Esophagus muscularis mucosa (tissue), 4 donors: Measurements from ENCODE around the gene THBS3. TPM values are rescaled to one million over a fixed set of nuclear protein-coding genes. Genes with fewer than 3 reads are reported as not detected.
A peak's percentile ranks its signal among the peaks of the same experiment; 100 is the strongest.
"Not testable (repeated sequence)": the region's sequence is repeated elsewhere in the genome, so short reads cannot be mapped to it uniquely, and the experiment has no call there.

Experiments used
- DNase-seq: peaks from one replicate; pipeline ENCODE4 v3.0.0-alpha.2; 2017; ENCODE audit errors: extremely low spot score
- H3K27ac ChIP-seq, 4 donors: fragments of 200-600 bp; sonication (generic); replicated peaks in 1 of 4; 1 replicate in 3 of 4; 2 replicates in 1 of 4; pipeline ENCODE4 v1.5.1; 2016 to 2019; ENCODE audit warnings: mild to moderate bottlenecking in 1 of 4
- H3K27me3 ChIP-seq, 4 donors: fragments of 200-600 bp; sonication (generic); one replicate each; pipeline versions ENCODE4 v1.5.1 to v1.6.0; 2016 to 2019
- H3K36me3 ChIP-seq, 4 donors: fragments of 200-600 bp; sonication (generic); one replicate each; pipeline ENCODE4 v1.5.1; 2016 to 2019
- H3K4me1 ChIP-seq, 4 donors: fragments of 200-600 bp; sonication (generic); one replicate each; pipeline ENCODE4 v1.5.1; 2016 to 2019
- H3K4me3 ChIP-seq, 4 donors: fragments of 200-600 bp; sonication (generic); 1 replicate in 2 of 4; 2 replicates in 2 of 4; pipeline ENCODE4 v1.5.1; 2016 to 2019; ENCODE audit warnings: mild to moderate bottlenecking in 4 of 4, moderate library complexity in 1 of 4
- H3K9me3 ChIP-seq, 4 donors: fragments of 200-600 bp; sonication (generic); 1 replicate in 3 of 4; 2 replicates in 1 of 4; pipeline ENCODE4 v1.5.1; 2016 to 2019
- EP300 ChIP-seq: sonication (generic); formaldehyde crosslinking; IDR thresholded peaks from one replicate; pipeline ENCODE4 v1.6.1; 2017; ENCODE audit warnings: antibody characterized with exemption
- POLR2A ChIP-seq: fragments of 450-650 bp; IDR thresholded peaks from one replicate; pipeline ENCODE4 v1.6.1; 2017; ENCODE audit warnings: antibody characterized with exemption, moderate library complexity, mild to moderate bottlenecking, low read depth
- POLR2AphosphoS5 ChIP-seq, 2 donors: sonication (generic); formaldehyde crosslinking; IDR thresholded peaks; one replicate each; pipeline ENCODE4 v1.6.1; 2017; ENCODE audit warnings: antibody characterized with exemption in 2 of 2
- WGBS: methylation state at CpG from one replicate; pipeline ENCODE4 v1.1.5; 2018; 5-methylcytosine and 5-hydroxymethylcytosine counted together
- intact Hi-C: fragments of 100-400 bp; cut with DNase I; formaldehyde crosslinking; loops from one replicate; pipeline ENCODE4 v1.15.1; 2023
- total RNA-seq, 4 donors: library from RNA; depleted of rRNA; stranded (reverse); fragments of >200 nt; gene quantifications; one replicate each; pipeline versions ENCODE4 v1.1.0 to v1.2.1, GENCODE V29; 2016
- TF ChIP-seq, protein P1 (sequence below), 3 experiments: fragments of 200-600 bp in 2 of 3; fragments of 450-650 bp in 1 of 3; sonication (generic) in 2 of 3; IDR thresholded peaks; one replicate each; pipeline ENCODE4 v1.5.1; 2017 to 2019; ENCODE audit warnings: antibody characterized with exemption in 3 of 3, mild to moderate bottlenecking in 2 of 3, moderate library complexity in 1 of 3

Gene THBS3
- total RNA-seq, 4 donors from 2014 or later, result 16.2 to 37.4 (median 23.4) TPM

DNA sequence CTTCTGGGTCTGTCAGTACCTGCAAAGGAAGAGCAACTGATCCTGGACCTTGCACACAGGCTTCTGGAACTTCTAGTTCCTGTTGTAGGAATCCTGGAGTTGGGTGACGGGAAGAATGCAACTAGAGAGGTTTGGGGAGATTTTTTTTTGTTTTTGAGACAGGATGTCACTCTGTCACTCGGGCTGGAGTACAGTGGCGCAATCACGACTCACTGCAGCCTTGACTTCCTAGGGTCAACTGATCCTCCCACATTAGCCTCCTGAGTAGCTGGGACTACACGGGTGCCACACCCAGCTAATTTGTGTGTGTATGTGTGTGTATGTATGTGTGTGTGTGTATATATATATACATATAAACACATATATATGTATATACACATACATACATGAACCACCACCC lies 28.8 kb upstream of the THBS3 start:
- 71% methylated on average over 5 of the region's 5 CpGs for WGBS
- no peak for DNase-seq
- peaks cover 7 to 34% (median 32%) of the 10 kb centered on the region in 4 donors for H3K4me1 ChIP-seq
- no peaks in the 10 kb centered on the region for H3K9me3 ChIP-seq
- H3K36me3 ChIP-seq, result peaks cover 11 to 44% (median 30%) of the 10 kb centered on the region in 4 donors
- TF ChIP-seq, protein P1, sequence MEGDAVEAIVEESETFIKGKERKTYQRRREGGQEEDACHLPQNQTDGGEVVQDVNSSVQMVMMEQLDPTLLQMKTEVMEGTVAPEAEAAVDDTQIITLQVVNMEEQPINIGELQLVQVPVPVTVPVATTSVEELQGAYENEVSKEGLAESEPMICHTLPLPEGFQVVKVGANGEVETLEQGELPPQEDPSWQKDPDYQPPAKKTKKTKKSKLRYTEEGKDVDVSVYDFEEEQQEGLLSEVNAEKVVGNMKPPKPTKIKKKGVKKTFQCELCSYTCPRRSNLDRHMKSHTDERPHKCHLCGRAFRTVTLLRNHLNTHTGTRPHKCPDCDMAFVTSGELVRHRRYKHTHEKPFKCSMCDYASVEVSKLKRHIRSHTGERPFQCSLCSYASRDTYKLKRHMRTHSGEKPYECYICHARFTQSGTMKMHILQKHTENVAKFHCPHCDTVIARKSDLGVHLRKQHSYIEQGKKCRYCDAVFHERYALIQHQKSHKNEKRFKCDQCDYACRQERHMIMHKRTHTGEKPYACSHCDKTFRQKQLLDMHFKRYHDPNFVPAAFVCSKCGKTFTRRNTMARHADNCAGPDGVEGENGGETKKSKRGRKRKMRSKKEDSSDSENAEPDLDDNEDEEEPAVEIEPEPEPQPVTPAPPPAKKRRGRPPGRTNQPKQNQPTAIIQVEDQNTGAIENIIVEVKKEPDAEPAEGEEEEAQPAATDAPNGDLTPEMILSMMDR (IDR thresholded peaks at IDR 0.05), result no peak
- TF ChIP-seq EP300 (no peak), POLR2AphosphoS5 (IDR thresholded peaks at IDR 0.05) (no peak), POLR2A (no peak)
- no peaks in the 10 kb centered on the region for H3K27me3 ChIP-seq
- H3K27ac ChIP-seq, result no peak overlapping the region
- intact Hi-C loops, result no loop called here
- H3K4me3 ChIP-seq, result no peak overlapping the region

DNA sequence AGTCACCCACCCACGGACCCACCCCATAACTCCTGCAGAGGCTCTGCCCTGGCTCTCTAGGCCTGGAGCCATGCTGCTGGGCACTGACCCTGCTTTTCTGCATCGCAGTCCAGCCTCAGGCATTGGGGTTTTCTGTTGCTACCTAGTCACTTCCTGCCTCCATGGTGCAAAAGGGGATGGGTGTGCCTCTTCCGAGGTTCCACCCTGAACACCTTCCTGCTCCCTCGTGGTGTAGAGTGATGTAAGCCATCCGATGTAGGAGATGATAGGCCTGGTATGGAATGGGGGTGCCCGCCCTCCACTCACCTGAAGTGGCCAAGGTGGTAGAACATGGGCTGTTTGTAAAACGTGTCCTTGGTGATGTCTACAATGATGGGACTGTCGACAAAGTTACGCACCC lies 27.7 kb upstream of the THBS3 start:
- intact Hi-C loops, H3K27ac ChIP-seq, H3K4me3 ChIP-seq, H3K27me3 ChIP-seq, H3K9me3 ChIP-seq, DNase-seq: not testable (repeated sequence)
- Histone ChIP-seq H3K4me1 (peaks cover under 1 to 27% (median 24%) of the 10 kb centered on the region in 4 donors), H3K36me3 (peaks cover 11 to 44% (median 30%) of the 10 kb centered on the region in 4 donors)
- 100% methylated on average over 3 of the region's 9 CpGs for WGBS

DNA sequence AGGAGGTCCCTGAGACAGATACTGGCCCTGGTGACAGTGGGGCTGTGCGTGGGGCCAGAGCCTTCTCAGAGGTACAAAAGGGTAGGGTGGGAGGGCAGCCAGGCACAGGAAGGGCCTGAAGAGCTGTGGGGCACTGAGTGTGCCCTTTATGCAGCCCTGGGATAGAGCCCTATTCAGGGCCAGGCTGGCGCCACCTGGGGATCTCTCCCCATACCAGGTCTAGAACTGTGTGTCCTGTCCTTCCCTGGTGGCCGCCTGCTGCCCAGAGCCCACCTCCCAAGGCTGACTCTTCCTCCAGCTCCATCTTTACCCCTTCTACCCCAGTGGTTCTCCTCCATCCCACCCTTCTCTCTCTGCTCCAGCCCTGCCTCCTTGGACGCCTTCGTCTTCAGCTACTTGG lies 25.8 kb upstream of the THBS3 start:
- 86% methylated on average over 1 of the region's 5 CpGs for WGBS
- H3K9me3 ChIP-seq, intact Hi-C loops, H3K27ac ChIP-seq, H3K27me3 ChIP-seq, H3K4me3 ChIP-seq, DNase-seq: not testable (repeated sequence)
- Histone ChIP-seq H3K36me3 (peaks cover 11 to 31% (median 24%) of the 10 kb centered on the region in 4 donors), H3K4me1 (peaks cover 0 to 19% (median 17%) of the 10 kb centered on the region in 4 donors)

DNA sequence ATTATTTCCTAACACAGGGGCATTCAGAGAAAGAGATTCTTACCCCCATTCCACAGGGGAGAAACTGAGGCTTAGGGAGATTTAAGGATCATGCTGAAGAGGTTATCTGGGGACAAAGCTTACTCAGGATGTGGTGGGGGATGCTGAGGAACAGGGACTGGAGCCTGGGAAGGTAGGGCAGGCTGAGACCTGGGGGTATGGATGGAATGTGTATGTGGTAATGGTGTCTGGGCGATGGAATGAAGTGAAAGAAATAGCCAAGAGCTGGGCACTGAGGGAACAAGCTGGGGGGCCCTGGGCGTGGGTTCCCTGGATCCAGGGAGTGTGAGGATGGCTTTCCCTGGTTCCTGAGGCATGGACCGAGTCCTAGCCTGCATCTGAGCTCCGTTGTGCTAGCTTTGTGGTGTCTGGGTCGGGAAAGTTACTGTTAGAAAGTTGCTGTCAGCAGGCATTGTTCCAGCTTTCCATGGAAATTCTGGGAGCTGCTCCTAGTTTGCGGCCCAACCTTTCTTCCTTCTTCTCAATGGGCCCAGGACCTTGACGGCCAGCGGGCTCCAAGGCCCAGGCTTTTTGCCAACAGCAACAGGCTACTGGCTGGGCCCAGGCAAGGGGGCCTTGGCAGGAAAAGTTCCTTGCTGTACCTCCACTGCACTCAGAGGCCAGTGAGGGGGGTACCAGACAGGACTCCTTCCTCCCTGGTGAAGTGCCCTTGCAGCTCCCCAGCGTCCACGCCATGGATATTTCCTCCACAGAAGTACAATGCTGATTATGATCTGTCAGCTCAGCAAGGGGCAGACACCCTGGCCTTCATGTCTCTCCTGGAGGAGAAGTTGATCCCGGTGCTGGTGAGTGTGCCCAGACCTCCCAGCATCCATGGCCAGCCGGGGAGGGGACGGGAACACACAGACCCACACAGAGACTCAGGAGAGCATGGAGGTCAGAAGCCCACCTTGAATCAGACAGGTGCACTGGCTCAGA lies 24.6 kb upstream of the THBS3 start:
- WGBS, result 42% methylated on average over 8 of the region's 13 CpGs
- Histone ChIP-seq H3K27ac (peak overlapping the region; percentile 66 to 74 (median 68)), H3K36me3 (peaks cover 11 to 23% (median 16%) of the 10 kb centered on the region in 4 donors), H3K4me1 (peaks cover 6 to 26% (median 25%) of the 10 kb centered on the region in 4 donors)
- H3K9me3 ChIP-seq, DNase-seq, intact Hi-C loops, H3K4me3 ChIP-seq, H3K27me3 ChIP-seq: not testable (repeated sequence)

DNA sequence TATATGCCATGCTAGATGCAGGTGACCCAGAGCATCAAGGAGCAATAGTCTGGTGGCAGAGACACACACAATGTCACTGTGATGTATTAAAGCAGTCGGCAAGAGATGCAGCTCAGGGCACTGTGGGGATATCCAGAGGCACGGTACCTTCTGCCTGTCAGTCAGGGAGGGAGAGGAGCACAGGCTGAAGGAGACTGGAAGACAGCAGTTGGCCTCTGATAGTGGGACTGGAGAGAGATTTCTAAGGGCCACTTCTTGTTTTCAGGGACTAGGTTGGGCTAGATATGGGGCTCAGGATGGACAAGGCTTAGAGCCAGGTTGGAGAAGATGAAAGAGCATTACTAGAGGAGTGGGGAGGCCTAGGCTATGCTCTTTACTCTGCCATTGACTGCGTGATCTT lies 23.6 kb upstream of the THBS3 start:
- intact Hi-C loops, DNase-seq, H3K27me3 ChIP-seq, H3K4me3 ChIP-seq, H3K9me3 ChIP-seq: not testable (repeated sequence)
- WGBS, result 100% methylated on average over 1 of the region's 3 CpGs
- H3K27ac ChIP-seq, result peak overlapping the region; percentile 63 to 68 (median 66)
- peaks cover 13 to 36% (median 32%) of the 10 kb centered on the region in 4 donors for H3K4me1 ChIP-seq
- H3K36me3 ChIP-seq, result peaks cover 4 to 13% (median 9%) of the 10 kb centered on the region in 4 donors

DNA sequence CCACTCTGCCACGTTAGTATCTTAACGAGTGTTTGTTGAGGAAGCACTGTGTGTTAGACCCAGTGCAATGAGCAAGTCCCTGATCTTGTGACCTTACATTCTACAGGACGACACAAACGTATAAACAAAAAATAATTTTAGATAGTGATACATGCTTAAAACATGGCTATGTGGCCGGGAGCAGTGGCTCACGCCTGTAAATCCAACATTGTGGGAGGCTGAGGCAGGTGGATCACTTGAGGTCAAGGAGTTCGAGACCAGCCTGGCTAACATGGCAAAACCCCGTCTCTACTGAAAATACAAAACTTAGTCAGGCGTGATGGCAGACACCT lies 20.4 kb upstream of the THBS3 start:
- 43% methylated on average over 9 of the region's 9 CpGs for WGBS
- DNase-seq, result no peak
- Histone ChIP-seq H3K9me3 (no peaks in the 10 kb centered on the region), H3K4me3 (peak overlapping the region; percentile 53 to 72 (median 62)), H3K27ac (peak overlapping the region; percentile 82 to 92 (median 84)), H3K36me3 (no peaks in the 10 kb centered on the region), H3K4me1 (peaks cover 17 to 56% (median 54%) of the 10 kb centered on the region in 4 donors), H3K27me3 (no peaks in the 10 kb centered on the region)
- TF ChIP-seq EP300 (no peak), POLR2AphosphoS5 (IDR thresholded peaks at IDR 0.05) (no peak), POLR2A (no peak)
- TF ChIP-seq, protein P1 (IDR thresholded peaks at IDR 0.05), result no peak
- intact Hi-C loops, result no loop called here
